ENCODE data around the gene CDK4.

Gene CDK4

DNA sequence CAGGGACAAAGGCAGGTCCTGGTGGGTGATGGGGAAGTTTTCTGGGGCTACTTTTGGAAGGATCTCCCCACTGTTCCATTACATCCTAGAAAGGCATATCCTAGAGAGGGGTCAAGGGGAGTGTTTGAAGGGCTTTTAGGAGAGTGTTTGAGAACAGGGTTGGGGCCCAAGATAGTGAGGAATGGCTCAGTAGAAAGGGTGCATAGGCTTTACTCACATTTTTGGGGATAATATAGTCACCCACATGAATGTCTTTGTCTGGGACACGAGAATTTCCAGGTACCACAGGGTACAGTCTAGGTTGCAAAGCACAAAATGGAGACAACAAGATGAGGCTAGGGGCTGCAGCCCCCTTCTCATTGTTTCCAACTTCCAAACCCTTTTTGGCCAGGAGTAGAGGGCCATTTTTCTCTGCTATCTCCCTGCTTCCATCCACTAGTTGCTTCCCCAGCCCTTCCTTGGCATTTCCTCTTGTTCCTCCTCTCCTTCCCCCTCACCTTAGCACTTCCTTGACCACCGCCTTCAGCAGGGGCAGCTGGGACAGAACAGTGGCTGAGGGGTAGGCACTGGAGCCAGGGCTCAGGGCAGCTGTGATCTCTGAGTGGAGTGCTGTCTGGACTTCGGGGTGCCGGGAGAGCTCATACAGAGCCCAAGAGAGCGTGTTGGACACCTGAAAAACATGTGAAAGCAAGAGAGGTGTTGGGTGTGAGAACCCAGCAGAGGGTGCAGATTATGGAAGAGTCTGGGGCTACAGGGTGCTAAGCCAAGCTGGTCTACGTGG, 12.0 kb upstream of the CDK4 start:
- no peaks in the 10 kb centered on the region for H3K9me3 ChIP-seq (ENCODE audit: control insufficient read depth, insufficient read depth, low read length)
- H3K9ac ChIP-seq (ENCODE audit: low read depth, low read length) = no peak overlapping the region
- peak overlapping the region; percentile 67 for H3K4me3 ChIP-seq (ENCODE audit: low read depth, low read length)
- H3K36me3 ChIP-seq (ENCODE audit: control insufficient read depth, insufficient read depth, low read length) = peaks cover 14% of the 10 kb centered on the region
- peaks cover 50% of the 10 kb centered on the region for H3K27me3 ChIP-seq (ENCODE audit: control insufficient read depth, insufficient read depth, low read length)
- H3K4me1 ChIP-seq (ENCODE audit: control insufficient read depth, insufficient read depth, low read length) = peaks cover 31% of the 10 kb centered on the region
- H3K27ac ChIP-seq (ENCODE audit: low read depth, low read length) = no peak overlapping the region

GRCh38 chr12:57762463-57762862, 10.4 kb upstream of the CDK4 start:
- Histone ChIP-seq H3K36me3 (ENCODE audit: control insufficient read depth, insufficient read depth, low read length) (no peaks in the 10 kb centered on the region), H3K9ac (ENCODE audit: low read depth, low read length) (no peak overlapping the region), H3K4me1 (ENCODE audit: control insufficient read depth, insufficient read depth, low read length) (peaks cover 30% of the 10 kb centered on the region), H3K9me3 (ENCODE audit: control insufficient read depth, insufficient read depth, low read length) (no peaks in the 10 kb centered on the region), H3K27me3 (ENCODE audit: control insufficient read depth, insufficient read depth, low read length) (peaks cover 60% of the 10 kb centered on the region), H3K4me3 (ENCODE audit: low read depth, low read length) (no peak overlapping the region), H3K27ac (ENCODE audit: low read depth, low read length) (no peak overlapping the region)

DNA sequence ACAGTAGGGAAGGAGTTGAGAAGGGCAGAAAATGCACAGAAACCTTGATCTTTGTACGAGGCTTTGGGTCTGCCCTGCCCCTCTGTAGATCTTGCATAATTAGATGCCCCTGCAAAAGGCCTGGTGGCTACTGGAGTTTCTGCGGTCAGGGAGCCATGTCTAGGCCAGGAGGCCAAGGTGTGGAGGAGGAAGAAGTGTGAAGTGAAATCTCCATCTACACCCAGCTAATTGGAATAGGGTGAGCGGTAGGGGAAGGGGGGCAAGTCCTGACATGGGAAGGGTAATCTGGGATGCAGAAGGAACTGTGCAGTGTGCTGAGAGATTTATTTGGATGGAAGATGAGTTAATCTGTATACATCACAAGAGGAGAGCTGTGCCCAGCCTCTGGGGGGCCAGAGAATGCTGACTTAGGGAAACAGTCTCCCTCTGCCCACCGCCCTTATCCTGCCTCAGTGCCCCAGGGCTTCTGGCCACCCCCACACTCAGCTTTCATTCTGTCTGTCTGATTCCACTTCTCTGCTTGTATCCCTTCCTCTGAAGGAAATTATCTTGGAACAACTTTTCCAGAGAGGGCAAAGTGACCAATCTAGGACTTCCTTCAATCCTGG, 9.4 kb upstream of the CDK4 start:
- no peak overlapping the region for H3K27ac ChIP-seq (ENCODE audit: low read depth, low read length)
- no peak overlapping the region for H3K9ac ChIP-seq (ENCODE audit: low read depth, low read length)
- peaks cover 25% of the 10 kb centered on the region for H3K4me1 ChIP-seq (ENCODE audit: control insufficient read depth, insufficient read depth, low read length)
- H3K9me3 ChIP-seq (ENCODE audit: control insufficient read depth, insufficient read depth, low read length) = no peaks in the 10 kb centered on the region
- peaks cover 60% of the 10 kb centered on the region for H3K27me3 ChIP-seq (ENCODE audit: control insufficient read depth, insufficient read depth, low read length)
- no peaks in the 10 kb centered on the region for H3K36me3 ChIP-seq (ENCODE audit: control insufficient read depth, insufficient read depth, low read length)
- H3K4me3 ChIP-seq (ENCODE audit: low read depth, low read length) = no peak overlapping the region

DNA sequence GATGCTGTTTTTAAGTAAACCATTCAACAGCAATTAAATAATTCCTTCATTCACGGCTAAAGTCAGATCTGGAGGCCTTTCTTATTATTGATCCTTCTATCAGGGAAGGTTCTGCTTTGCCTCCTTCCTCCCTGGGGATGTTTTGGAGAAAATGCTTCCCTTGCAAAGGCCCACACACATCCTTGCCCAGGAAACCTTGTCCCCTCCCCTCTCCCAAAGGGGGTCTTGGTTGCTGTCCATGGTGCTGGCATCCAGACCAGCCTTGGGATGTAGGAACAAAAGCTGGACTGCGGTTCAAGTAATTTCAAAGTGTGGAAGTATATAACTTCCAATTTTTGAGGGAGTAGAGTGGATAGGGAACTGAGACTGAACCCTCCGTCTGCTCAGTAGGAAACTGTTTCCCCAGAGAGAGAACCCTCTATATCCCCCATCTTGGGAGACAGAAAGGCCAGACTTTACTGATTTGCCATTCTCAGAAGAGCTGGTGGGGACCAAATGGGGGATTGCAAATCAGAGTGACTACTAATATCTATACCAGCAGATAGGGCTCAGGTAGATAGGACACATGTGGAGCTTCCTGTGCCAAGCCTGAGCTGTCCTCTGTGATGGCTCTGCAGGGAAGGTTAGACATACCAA, 8.4 kb upstream of the CDK4 start:
- H3K27me3 ChIP-seq (ENCODE audit: control insufficient read depth, insufficient read depth, low read length) = peaks cover 60% of the 10 kb centered on the region
- no peaks in the 10 kb centered on the region for H3K9me3 ChIP-seq (ENCODE audit: control insufficient read depth, insufficient read depth, low read length)
- no peaks in the 10 kb centered on the region for H3K36me3 ChIP-seq (ENCODE audit: control insufficient read depth, insufficient read depth, low read length)
- H3K4me3 ChIP-seq (ENCODE audit: low read depth, low read length) = no peak overlapping the region
- H3K27ac ChIP-seq (ENCODE audit: low read depth, low read length) = no peak overlapping the region
- no peak overlapping the region for H3K9ac ChIP-seq (ENCODE audit: low read depth, low read length)
- H3K4me1 ChIP-seq (ENCODE audit: control insufficient read depth, insufficient read depth, low read length) = peaks cover 21% of the 10 kb centered on the region

GRCh38 chr12:57759360-57759980, 7.4 kb upstream of the CDK4 start:
- peaks cover 53% of the 10 kb centered on the region for H3K27me3 ChIP-seq (ENCODE audit: control insufficient read depth, insufficient read depth, low read length)

GRCh38 chr12:57758552-57759359, 6.6 kb upstream of the CDK4 start:
- Histone ChIP-seq H3K27ac (ENCODE audit: low read depth, low read length) (no peak overlapping the region), H3K36me3 (ENCODE audit: control insufficient read depth, insufficient read depth, low read length) (no peaks in the 10 kb centered on the region), H3K9me3 (ENCODE audit: control insufficient read depth, insufficient read depth, low read length) (no peaks in the 10 kb centered on the region), H3K4me1 (ENCODE audit: control insufficient read depth, insufficient read depth, low read length) (peaks cover 15% of the 10 kb centered on the region), H3K27me3 (ENCODE audit: control insufficient read depth, insufficient read depth, low read length) (peaks cover 52% of the 10 kb centered on the region), H3K9ac (ENCODE audit: low read depth, low read length) (no peak overlapping the region), H3K4me3 (ENCODE audit: low read depth, low read length) (no peak overlapping the region)

More at GRCh38 chr12:57759360-57759980, 7.4 kb upstream of the CDK4 start:
- Histone ChIP-seq H3K36me3 (ENCODE audit: control insufficient read depth, insufficient read depth, low read length) (no peaks in the 10 kb centered on the region), H3K9ac (ENCODE audit: low read depth, low read length) (no peak overlapping the region), H3K4me3 (ENCODE audit: low read depth, low read length) (no peak overlapping the region), H3K9me3 (ENCODE audit: control insufficient read depth, insufficient read depth, low read length) (no peaks in the 10 kb centered on the region), H3K27ac (ENCODE audit: low read depth, low read length) (no peak overlapping the region), H3K4me1 (ENCODE audit: control insufficient read depth, insufficient read depth, low read length) (peaks cover 16% of the 10 kb centered on the region)

- H3K27me3 ChIP-seq (ENCODE audit: control insufficient read depth, insufficient read depth, low read length) = peaks cover 49% of the 10 kb centered on the region
- no peaks in the 10 kb centered on the region for H3K9me3 ChIP-seq (ENCODE audit: control insufficient read depth, insufficient read depth, low read length)
- no peak overlapping the region for H3K4me3 ChIP-seq (ENCODE audit: low read depth, low read length)
- H3K36me3 ChIP-seq (ENCODE audit: control insufficient read depth, insufficient read depth, low read length) = no peaks in the 10 kb centered on the region
- no peak overlapping the region for H3K27ac ChIP-seq (ENCODE audit: low read depth, low read length)
- H3K9ac ChIP-seq (ENCODE audit: low read depth, low read length) = no peak overlapping the region
- peaks cover 16% of the 10 kb centered on the region for H3K4me1 ChIP-seq (ENCODE audit: control insufficient read depth, insufficient read depth, low read length)
Observed at GRCh38 chr12:57757771-57758170, 5.7 kb upstream of the CDK4 start.

DNA sequence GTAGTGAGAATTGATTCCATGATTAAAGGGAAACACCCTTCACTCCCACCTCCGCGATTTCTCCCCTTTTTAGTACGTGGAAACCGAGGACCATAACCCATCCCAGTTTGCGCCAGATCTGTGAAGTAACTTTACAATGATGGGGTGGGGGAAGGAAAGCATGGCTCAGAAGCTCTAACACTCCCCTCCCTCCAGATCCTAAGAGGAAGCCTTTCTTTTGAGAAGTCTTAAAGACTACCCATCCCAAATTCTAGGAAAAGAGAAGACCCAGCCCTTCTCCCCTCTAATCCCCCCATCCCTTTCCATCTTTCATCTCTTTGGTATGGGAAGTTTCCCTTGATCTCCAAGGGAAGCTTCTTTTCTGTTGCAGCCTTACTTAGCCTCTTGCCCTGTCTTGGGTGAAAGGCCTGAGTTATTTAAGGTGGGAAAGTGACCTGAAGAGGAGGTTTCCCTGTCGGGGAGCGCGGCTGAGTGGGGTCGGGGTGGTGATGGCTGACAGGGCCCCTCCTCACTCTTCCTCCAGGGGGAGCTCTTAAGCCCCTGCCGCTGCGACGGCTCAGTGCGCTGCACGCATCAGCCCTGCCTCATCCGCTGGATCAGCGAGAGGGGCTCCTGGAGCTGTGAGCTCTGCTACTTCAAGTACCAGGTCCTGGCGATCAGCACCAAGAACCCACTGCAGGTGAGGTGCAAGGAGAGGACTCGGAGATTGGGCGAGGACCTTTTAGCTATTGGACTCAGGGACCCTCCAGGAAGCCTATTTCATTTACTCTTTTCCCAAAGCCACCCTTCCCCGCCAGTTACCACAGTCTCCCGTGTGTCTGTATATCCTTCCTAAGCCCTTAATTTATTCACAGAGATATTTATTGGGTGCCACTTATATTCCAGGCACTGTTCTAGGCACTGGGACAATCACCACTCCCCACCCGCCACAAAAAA, 4.6 kb upstream of the CDK4 start:
- Histone ChIP-seq H3K4me1 (ENCODE audit: control insufficient read depth, insufficient read depth, low read length) (peaks cover 18% of the 10 kb centered on the region), H3K27ac (ENCODE audit: low read depth, low read length) (no peak overlapping the region), H3K4me3 (ENCODE audit: low read depth, low read length) (peak overlapping the region; percentile 54), H3K36me3 (ENCODE audit: control insufficient read depth, insufficient read depth, low read length) (no peaks in the 10 kb centered on the region), H3K9me3 (ENCODE audit: control insufficient read depth, insufficient read depth, low read length) (no peaks in the 10 kb centered on the region), H3K27me3 (ENCODE audit: control insufficient read depth, insufficient read depth, low read length) (peaks cover 44% of the 10 kb centered on the region), H3K9ac (ENCODE audit: low read depth, low read length) (no peak overlapping the region)

- Histone ChIP-seq H3K4me1 (ENCODE audit: control insufficient read depth, insufficient read depth, low read length) (peaks cover 24% of the 10 kb centered on the region), H3K4me3 (ENCODE audit: low read depth, low read length) (peak overlapping the region; percentile 54), H3K9me3 (ENCODE audit: control insufficient read depth, insufficient read depth, low read length) (no peaks in the 10 kb centered on the region), H3K27me3 (ENCODE audit: control insufficient read depth, insufficient read depth, low read length) (peaks cover 44% of the 10 kb centered on the region), H3K27ac (ENCODE audit: low read depth, low read length) (no peak overlapping the region), H3K9ac (ENCODE audit: low read depth, low read length) (no peak overlapping the region), H3K36me3 (ENCODE audit: control insufficient read depth, insufficient read depth, low read length) (peaks cover 4% of the 10 kb centered on the region)
Observed at GRCh38 chr12:57755454-57756372, 3.6 kb upstream of the CDK4 start.

All from HUES48 (cell line).